ENCODE measurements around the gene ASAP2.
"Not testable (repeated sequence)": the region's sequence is repeated elsewhere in the genome, so short reads cannot be mapped to it uniquely, and the experiment has no call there.

Gene ASAP2

GRCh38 chr2:9212010-9212635 is 5.5 kb downstream of the ASAP2 start:
- DNase-seq (ENCODE audit: low read depth) = no peak

GRCh38 chr2:9212661-9213411 is 6.2 kb downstream of the ASAP2 start:
- no peak for DNase-seq (ENCODE audit: low read depth)

- DNase-seq (ENCODE audit: low read depth) = no peak
Observed at GRCh38 chr2:9213477-9214051, 7.0 kb downstream of the ASAP2 start.

- no peak for DNase-seq (ENCODE audit: low read depth)
Observed at GRCh38 chr2:9214873-9215272, 8.3 kb downstream of the ASAP2 start.

GRCh38 chr2:9215680-9216079 is 9.1 kb downstream of the ASAP2 start:
- no peak for DNase-seq (ENCODE audit: low read depth)

- not testable (repeated sequence) for DNase-seq (ENCODE audit: low read depth)
Observed at GRCh38 chr2:9216143-9216542, 9.5 kb downstream of the ASAP2 start.

- no peak for DNase-seq (ENCODE audit: low read depth)
Observed at GRCh38 chr2:9217838-9218770, 11.5 kb downstream of the ASAP2 start.

- no peak for DNase-seq (ENCODE audit: low read depth)
Observed at GRCh38 chr2:9219027-9219445, 12.4 kb downstream of the ASAP2 start.

GRCh38 chr2:9220201-9220600 is 13.6 kb downstream of the ASAP2 start:
- DNase-seq (ENCODE audit: low read depth) = no peak

GRCh38 chr2:9221223-9221622 is 14.6 kb downstream of the ASAP2 start:
- no peak for DNase-seq (ENCODE audit: low read depth)

- no peak for DNase-seq (ENCODE audit: low read depth)
Observed at GRCh38 chr2:9222239-9222892, 15.8 kb downstream of the ASAP2 start.

- no peak for DNase-seq (ENCODE audit: low read depth)
Observed at GRCh38 chr2:9222893-9223287, 16.3 kb downstream of the ASAP2 start.

GRCh38 chr2:9225806-9226205 is 19.2 kb downstream of the ASAP2 start:
- no peak for DNase-seq (ENCODE audit: low read depth)

- DNase-seq (ENCODE audit: low read depth) = no peak
Observed at GRCh38 chr2:9226458-9227380, 20.1 kb downstream of the ASAP2 start.

GRCh38 chr2:9228088-9228751 is 21.6 kb downstream of the ASAP2 start:
- DNase-seq (ENCODE audit: low read depth) = peak; percentile 60

GRCh38 chr2:9228781-9229469 is 22.3 kb downstream of the ASAP2 start:
- DNase-seq (ENCODE audit: low read depth) = no peak

GRCh38 chr2:9229470-9229820 is 22.8 kb downstream of the ASAP2 start:
- no peak for DNase-seq (ENCODE audit: low read depth)

GRCh38 chr2:9230051-9230802 is 23.6 kb downstream of the ASAP2 start:
- DNase-seq (ENCODE audit: low read depth) = no peak

GRCh38 chr2:9230881-9231280 is 24.3 kb downstream of the ASAP2 start:
- DNase-seq (ENCODE audit: low read depth) = no peak
